ENCODE results near the gene NRROS. TPM values are rescaled to one million over a fixed set of nuclear protein-coding genes. Genes with fewer than 3 reads are reported as not detected.
A peak's percentile ranks its signal among the peaks of the same experiment; 100 is the strongest.
"Not testable (repeated sequence)": the region's sequence is repeated elsewhere in the genome, so short reads cannot be mapped to it uniquely, and the experiment has no call there.

NRROS gene
- polyA plus RNA-seq, 2 of the 4 experiments (the other 2 are of a cell fraction): not detected

GRCh38 chr3:196590279-196590678, 49.2 kb upstream of the NRROS start:
- H3K4me2 ChIP-seq: no peak overlapping the region
- ChIA-PET POLR2A (no interaction called here), CTCF (interaction anchor here (2.9 kb wide), 1 partner anchor 19 kb away, joined by 12 read pairs; no protein-coding TSS in a partner anchor)
- no peaks in the 10 kb centered on the region for H3K9me3 ChIP-seq
- ATAC-seq (no peak), DNase-seq (ENCODE audit: low read depth in 1 of 2, low spot score in 1 of 2) (no peak), FAIRE-seq (no peak)
- peaks cover 7% of the 10 kb centered on the region; the same call in 2 of the 3 replicates for H3K4me1 ChIP-seq
- 98% methylated on average over 5 of the region's 5 CpGs for WGBS (ENCODE audit: missing lambda C conversion rate)
- TF ChIP-seq MAFK (IDR thresholded peaks at IDR 0.05; ENCODE audit: partially characterized antibody): no peak
- TF ChIP-seq EHF (CRISPR knock-in tag; IDR thresholded peaks at IDR 0.05): no peak
- TF ChIP-seq MAZ (IDR thresholded peaks at IDR 0.05; ENCODE audit: borderline replicate concordance, low read depth, low read length): no peak
- no peak for TF ChIP-seq SREBF2 (IDR thresholded peaks at IDR 0.05)
- TF ChIP-seq EP300 (IDR thresholded peaks at IDR 0.05): no peak
- no peak overlapping the region for H3K4me3 ChIP-seq
- H3K27ac ChIP-seq: no peak overlapping the region

- FAIRE-seq (no peak), DNase-seq (ENCODE audit: low read depth in 1 of 2, low spot score in 1 of 2) (peak in 1 of 2 experiments; percentile 13), ATAC-seq (peak; percentile 62 to 82; a peak in 5 of 6 replicates)
- Histone ChIP-seq H3K9me3 (no peaks in the 10 kb centered on the region), H3K4me2 (peak overlapping the region; percentile 43; the same call in 1 of the 3 replicates), H3K4me3 (no peak overlapping the region), H3K27ac (no peak overlapping the region), H3K4me1 (no peaks in the 10 kb centered on the region)
- CTCF ChIA-PET: interaction anchor here (1.1 to 1.4 kb wide), 2 partner anchors 13 to 60 kb away, joined by 3 to 9 read pairs; no protein-coding TSS in a partner anchor
- WGBS (ENCODE audit: missing lambda C conversion rate): 12% methylated on average over 5 of the region's 5 CpGs
- POLR2A ChIA-PET: no interaction called here
- TF ChIP-seq KDM1A (IDR thresholded peaks at IDR 0.05; ENCODE audit: low read depth) (no peak), ZC3H11A (IDR thresholded peaks at IDR 0.05) (no peak), HOXB13 (CRISPR knock-in tag; IDR thresholded peaks at IDR 0.05; ENCODE audit: low read depth) (no peak), RAD21 (conservative IDR thresholded peaks at IDR 0.05 in 1 of 2, IDR thresholded peaks at IDR 0.05 in 1 of 2) (no peak), CHD4 (IDR thresholded peaks at IDR 0.05; ENCODE audit: borderline replicate concordance) (no peak), FOSL2 (IDR thresholded peaks at IDR 0.05) (no peak), FOSL2 (CRISPR knock-in tag; IDR thresholded peaks at IDR 0.05) (no peak), NPAS2 (CRISPR knock-in tag; IDR thresholded peaks at IDR 0.05; ENCODE audit: borderline replicate concordance) (no peak), FOSB (CRISPR knock-in tag; IDR thresholded peaks at IDR 0.05) (no peak), PHF8 (IDR thresholded peaks at IDR 0.05; ENCODE audit: borderline replicate concordance, low read depth) (no peak)
Observed at GRCh38 chr3:196596355-196596754, 43.1 kb upstream of the NRROS start.

- POLR2A ChIA-PET; H3K27ac ChIP-seq; H3K4me3 ChIP-seq; H3K4me1 ChIP-seq; CTCF ChIA-PET; H3K4me2 ChIP-seq; ATAC-seq; H3K9me3 ChIP-seq; DNase-seq (ENCODE audit: low read depth in 1 of 2, low spot score in 1 of 2); FAIRE-seq: not testable (repeated sequence)
- WGBS (ENCODE audit: missing lambda C conversion rate): 86% methylated on average over 25 of the region's 25 CpGs
Observed at GRCh38 chr3:196597971-196598733, 41.3 kb upstream of the NRROS start.

- Histone ChIP-seq H3K9me3 (no peaks in the 10 kb centered on the region), H3K4me2 (no peak overlapping the region), H3K27ac (no peak overlapping the region), H3K4me1 (no peaks in the 10 kb centered on the region), H3K4me3 (no peak overlapping the region)
- peak in 1 of 2 experiments; percentile 12 for DNase-seq (ENCODE audit: low read depth in 1 of 2, low spot score in 1 of 2)
- no peak for FAIRE-seq
- no peak for TF ChIP-seq EP300 (IDR thresholded peaks at IDR 0.05)
- TF ChIP-seq PHF8 (IDR thresholded peaks at IDR 0.05; ENCODE audit: borderline replicate concordance, low read depth): no peak
- TF ChIP-seq BHLHE40 (IDR thresholded peaks at IDR 0.05; ENCODE audit: low read depth, low read length): no peak
- no peak for TF ChIP-seq FOSL2 (IDR thresholded peaks at IDR 0.05)
- no peak for TF ChIP-seq FOSL2 (CRISPR knock-in tag; IDR thresholded peaks at IDR 0.05)
- TF ChIP-seq CBX2 (IDR thresholded peaks at IDR 0.05; ENCODE audit: borderline replicate concordance, low read depth): no peak
- TF ChIP-seq ESRRA (IDR thresholded peaks at IDR 0.05; ENCODE audit: borderline replicate concordance, low read length): no peak
- no peak for TF ChIP-seq MAZ (IDR thresholded peaks at IDR 0.05; ENCODE audit: borderline replicate concordance, low read depth, low read length)
- no peak for TF ChIP-seq MAFK (IDR thresholded peaks at IDR 0.05; ENCODE audit: partially characterized antibody)
- TF ChIP-seq GATA3 (IDR thresholded peaks at IDR 0.05; ENCODE audit: borderline replicate concordance): no peak
- peak in 1 of 2 experiments; percentile 32; a peak in 2 of 6 replicates for ATAC-seq
- ChIA-PET POLR2A (no interaction called here), CTCF (interaction anchor here (0.7 to 1.4 kb wide), 2 partner anchors 9 to 86 kb away, joined by 3 to 4 read pairs; no protein-coding TSS in a partner anchor)
- WGBS (ENCODE audit: missing lambda C conversion rate): 68% methylated on average over 5 of the region's 5 CpGs
Observed at GRCh38 chr3:196599734-196600128, 39.8 kb upstream of the NRROS start.

Data from A549 (cell line).